ENCODE measurements around the gene ZCCHC24. TPM values are rescaled to one million over a fixed set of nuclear protein-coding genes. Genes with fewer than 3 reads are reported as not detected.

ZCCHC24 gene
- total and polyA plus RNA-seq, 2 of the 8 experiments (the other 6 are each of a cell fraction or from before 2014, with no cell fraction given), result 3.9 to 6.9 TPM

- Histone ChIP-seq H3K23me2 (ENCODE audit: low read depth, low read length) (peaks cover 8% of the 10 kb centered on the region; the same call in 1 of the 2 replicates), H3K14ac (ENCODE audit: insufficient read length) (no peak overlapping the region), H3K4ac (replicated peaks; ENCODE audit: insufficient read length, low read depth, low read length) (no peak overlapping the region), H3K56ac (replicated peaks; ENCODE audit: insufficient read length, low read depth, low read length) (no peak overlapping the region), H3K36me3 (ENCODE audit: control insufficient read depth in 2 of 4, insufficient read depth in 4 of 4, low read length in 3 of 4) (peaks cover 22 to 47% (median 35%) of the 10 kb centered on the region in 4 experiments), H4K5ac (ENCODE audit: insufficient read length, low read depth, low read length) (no peak overlapping the region), H3K9ac (replicated peaks in 1 of 4; ENCODE audit: extremely low read depth in 1 of 4, low read depth in 3 of 4, low read length in 3 of 4) (no peak overlapping the region), H4K20me1 (replicated peaks in 1 of 2; ENCODE audit: control insufficient read depth in 1 of 2, insufficient read depth in 2 of 2, low read length in 2 of 2) (peaks cover 12 to 18% of the 10 kb centered on the region in 2 experiments), H3K4me3 (ENCODE audit: extremely low read depth in 1 of 4, insufficient read depth in 2 of 4, low read depth in 3 of 4, low read length in 4 of 4) (no peak overlapping the region), H2BK15ac (ENCODE audit: low read length) (no peak overlapping the region), H3K23ac (ENCODE audit: insufficient read length) (no peak overlapping the region), H4K91ac (replicated peaks; ENCODE audit: insufficient read length, low read length) (no peak overlapping the region), H4K8ac (ENCODE audit: extremely low read depth, insufficient read depth, low read length) (peak overlapping the region; percentile 58), H3K27ac (ENCODE audit: low read depth, low read length) (no peak overlapping the region), H3K4me1 (replicated peaks in 1 of 4; ENCODE audit: control insufficient read depth in 3 of 4, insufficient read depth in 4 of 4, low read length in 3 of 4) (peaks cover 0 to 13% (median 6%) of the 10 kb centered on the region in 4 experiments; a peak in 6 of 7 replicates), H3K18ac (ENCODE audit: extremely low read depth, low read length) (no peak overlapping the region), H2BK120ac (replicated peaks; ENCODE audit: low read depth, low read length) (no peak overlapping the region), H2AK5ac (ENCODE audit: low read depth, low read length) (no peak overlapping the region), H3K79me1 (ENCODE audit: low read depth, low read length) (peaks cover 15% of the 10 kb centered on the region; the same call in 1 of the 2 replicates), H2AFZ (ENCODE audit: low read length) (no peak overlapping the region), H3K4me2 (ENCODE audit: insufficient read depth in 1 of 2, low read depth in 2 of 2, low read length in 2 of 2) (no peak overlapping the region; a peak in 1 of 4 replicates), H3K79me2 (ENCODE audit: control insufficient read depth in 1 of 2, insufficient read depth in 2 of 2, low read length in 2 of 2) (peaks cover 0 to 11% of the 10 kb centered on the region in 2 experiments; a peak in 1 of 4 replicates), H3K9me3 (ENCODE audit: insufficient read depth in 2 of 2, low read depth in 1 of 2, low read length in 1 of 2) (no peaks in the 10 kb centered on the region), H3K27me3 (replicated peaks in 1 of 4; ENCODE audit: control insufficient read depth in 3 of 4, extremely low read depth in 1 of 4, insufficient read depth in 3 of 4, low read length in 3 of 4) (no peaks in the 10 kb centered on the region), H2BK12ac (ENCODE audit: low read depth, low read length) (no peak overlapping the region), H2BK20ac (ENCODE audit: low read length) (no peak overlapping the region), H2BK5ac (ENCODE audit: low read depth, low read length) (no peak overlapping the region)
- ChIA-PET CTCF (ENCODE audit: partially characterized antibody) (interaction anchor here (1.1 to 6.6 kb wide), 5 partner anchors 9 to 139 kb away, joined by 3 to 50 read pairs (median 3); no protein-coding TSS in a partner anchor), POLR2A (ENCODE audit: partially characterized antibody) (interaction anchor here (1.5 to 2.2 kb wide), 4 partner anchors 9 to 67 kb away, joined by 4 to 12 read pairs (median 6); no protein-coding TSS in a partner anchor)
- TF ChIP-seq FOSL1 (IDR thresholded peaks at IDR 0.05; ENCODE audit: insufficient read depth, low read depth, low read length), result no peak
- TF ChIP-seq SUZ12 (IDR thresholded peaks at IDR 0.05; ENCODE audit: low read length), result no peak
- no peak for TF ChIP-seq ZNF274 (IDR thresholded peaks at IDR 0.05; ENCODE audit: borderline replicate concordance, extremely low read depth, low read length)
- TF ChIP-seq TBP (IDR thresholded peaks at IDR 0.05; ENCODE audit: low read depth, low read length), result no peak
- no peak for TF ChIP-seq SP4 (IDR thresholded peaks at IDR 0.05; ENCODE audit: low read length)
- no peak for TF ChIP-seq KDM5A (IDR thresholded peaks at IDR 0.05; ENCODE audit: low read length)
- no peak for TF ChIP-seq CTBP2 (IDR thresholded peaks at IDR 0.05; ENCODE audit: borderline replicate concordance, insufficient read depth, insufficient read length, low read length)
- TF ChIP-seq SP1 (IDR thresholded peaks at IDR 0.05; ENCODE audit: low read depth, low read length), result no peak
- DNase-seq (ENCODE audit: low read depth in 1 of 2, low spot score in 2 of 2), result no peak
- WGBS, 2 experiments (ENCODE audit: extremely low coverage in 1 of 2, insufficient coverage in 1 of 2, insufficient read length in 1 of 2, insufficient replicate concordance in 2 of 2, low coverage in 1 of 2, low lambda C conversion rate in 2 of 2, missing lambda C conversion rate in 1 of 2), result 79% methylated on average over 6 of the region's 6 CpGs; no CpG with 5 or more reads in 1 of the 2 experiments
- no peak for FAIRE-seq
Measured at GRCh38 chr10:79349072-79349491, 96.3 kb downstream of the ZCCHC24 start.
